ENCODE results near the gene OTUD5.

DNA sequence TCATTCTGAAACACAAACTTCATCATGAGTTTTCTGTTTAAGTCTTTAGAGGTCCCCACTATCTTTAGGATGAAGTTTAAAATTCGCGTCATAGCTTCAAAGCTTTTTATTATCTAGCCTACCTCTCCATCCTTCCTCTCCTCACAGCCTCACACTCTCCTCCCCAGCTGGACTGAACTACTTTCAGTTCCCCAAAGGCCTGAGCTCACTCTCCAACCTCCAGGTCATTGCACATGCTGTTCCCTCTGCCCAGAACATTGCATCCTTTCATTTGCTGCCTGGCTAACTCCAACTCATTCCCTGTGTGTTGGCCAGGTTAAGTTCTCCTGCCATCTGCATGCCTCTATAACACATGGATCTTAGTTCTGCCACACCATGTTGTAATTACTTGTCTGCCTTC, 2.9 kb upstream of the OTUD5 start:
- TF ChIP-seq CTCF (IDR thresholded peaks at IDR 0.05): no peak
- TF ChIP-seq POLR2A (IDR thresholded peaks at IDR 0.05): no peak

Data from adrenal gland (tissue), 5 donors.